HepG2 (cell line): ENCODE results near the gene INSRR. TPM values are rescaled to one million over a fixed set of nuclear protein-coding genes. Genes with fewer than 3 reads are reported as not detected.

Source experiments
- ATAC-seq: fragments of 200-7000 bp; cut with Tn5 transposase; 3 replicates; pipeline ENCODE4 v1.9.1; 2020; ENCODE audit warnings: mild to moderate bottlenecking, moderate library complexity
- BruUV-seq: library from RNA; stranded (reverse); fragments of 400-500 nt; replicated peaks from 2 replicates; lab custom pipeline; 2021; lab: Mats Ljungman, UMichigan
- CTCF ChIA-PET: fragments of 300-600 bp; formaldehyde crosslinking; extraction: SDS; loops from one replicate; lab custom pipeline; 2021; ENCODE audit warnings: low total read pairs, inconsistent platforms, low intra/inter-chr PET ratio; lab: Yijun Ruan, JAX
- POLR2A ChIA-PET: fragments of 350-600 bp; sonication (Branson Sonifier 250); formaldehyde crosslinking; loops from one replicate; lab custom pipeline; 2020; ENCODE audit warnings: antibody characterized with exemption, inconsistent platforms; lab: Yijun Ruan, JAX
- DNase-seq: peaks from one replicate; pipeline ENCODE4 v3.0.0-alpha.2; 2015; ENCODE audit warnings: low spot score
- FAIRE-seq: peaks from 3 replicates; lab custom pipeline; 2011; peaks lifted over from hg19 to GRCh38; lab: Jason Lieb, UNC
- H2AFZ ChIP-seq: one replicate; pipeline ENCODE4 v1.6.1; 2011; ENCODE audit warnings: low read length, inconsistent platforms
- H3K27ac ChIP-seq: fragments of 300-600 bp; 3 replicates; pipeline ENCODE4 v1.8.0; 2011; ENCODE audit warnings: mixed run types, mild to moderate bottlenecking, mixed read lengths, low read length, inconsistent platforms; ENCODE audit not compliant: insufficient read depth; ENCODE audit errors: extremely low read length
- H3K27me3 ChIP-seq, 2 experiments: fragments of 200-600 bp in 1 of 2; 2 replicates in 1 of 2; 3 replicates in 1 of 2; pipeline versions ENCODE4 v1.6.0 to v1.8.0; 2011; ENCODE audit warnings: low read length in 2 of 2, mild to moderate bottlenecking in 2 of 2, moderate library complexity in 2 of 2, inconsistent platforms in 1 of 2; ENCODE audit not compliant: insufficient read depth in 2 of 2, control insufficient read depth in 1 of 2
- H3K36me3 ChIP-seq, 2 experiments: fragments of 200-600 bp in 1 of 2; replicated peaks in 1 of 2; 2 replicates in 1 of 2; 3 replicates in 1 of 2; pipeline versions ENCODE4 v1.5.1 to v1.8.0; 2011; ENCODE audit warnings: low read length in 2 of 2, inconsistent platforms in 1 of 2; ENCODE audit not compliant: insufficient read depth in 2 of 2, control insufficient read depth in 1 of 2
- H3K4me1 ChIP-seq: 2 replicates; pipeline ENCODE4 v1.5.1; 2012; ENCODE audit warnings: low read length, inconsistent platforms; ENCODE audit not compliant: insufficient read depth
- H3K4me2 ChIP-seq: 2 replicates; pipeline ENCODE4 v1.6.0; 2011; ENCODE audit warnings: low read depth, low read length, inconsistent platforms
- H3K4me3 ChIP-seq, 3 experiments: fragments of 200-600 bp in 1 of 3; sonication (generic), shearing (Covaris generic) in 1 of 3; replicated peaks in 1 of 3; 2 replicates each; pipeline ENCODE4 v1.5.1; 2011 to 2016; ENCODE audit warnings: low read length in 3 of 3, inconsistent platforms in 2 of 3, low read depth in 2 of 3, mild to moderate bottlenecking in 2 of 3, control low read depth in 1 of 3, mixed read lengths in 1 of 3; ENCODE audit not compliant: insufficient read depth in 1 of 3
- H3K79me2 ChIP-seq: one replicate; pipeline ENCODE4 v1.6.1; 2011; ENCODE audit warnings: low read length, inconsistent platforms; ENCODE audit not compliant: insufficient read depth
- H3K9ac ChIP-seq: 2 replicates; pipeline ENCODE4 v1.6.0; 2011; ENCODE audit warnings: mild to moderate bottlenecking, low read depth, low read length, inconsistent platforms; ENCODE audit not compliant: insufficient read depth
- H3K9me3 ChIP-seq: 2 replicates; pipeline ENCODE4 v1.5.1; 2012; ENCODE audit warnings: mild to moderate bottlenecking, low read length
- H4K20me1 ChIP-seq: 2 replicates; pipeline ENCODE4 v1.6.0; 2011; ENCODE audit warnings: inconsistent platforms, mild to moderate bottlenecking, low read length, moderate library complexity; ENCODE audit not compliant: insufficient read depth
- AGO1 ChIP-seq: fragments of 200-400 bp; formaldehyde crosslinking; IDR thresholded peaks from 2 replicates; pipeline ENCODE4 v1.6.1; 2017; ENCODE audit warnings: mild to moderate bottlenecking, low read depth, low read length, moderate library complexity; ENCODE audit not compliant: poor library complexity, severe bottlenecking
- BRCA1 ChIP-seq: sonication (generic); formaldehyde crosslinking; IDR thresholded peaks from 2 replicates; pipeline ENCODE4 v1.4.0; 2020; ENCODE audit warnings: missing genetic modification reagents
- KDM2A ChIP-seq: sonication (generic); formaldehyde crosslinking; IDR thresholded peaks from 2 replicates; pipeline ENCODE4 v1.4.0; 2020; ENCODE audit warnings: low read depth, missing genetic modification reagents, borderline replicate concordance
- NCOR1 ChIP-seq: fragments of 200-600 bp; sonication (generic); IDR thresholded peaks from 2 replicates; pipeline ENCODE4 v1.7.0; 2017; ENCODE audit warnings: antibody characterized with exemption, low read length, borderline replicate concordance
- REXO4 ChIP-seq: sonication (generic); formaldehyde crosslinking; IDR thresholded peaks from 2 replicates; pipeline ENCODE4 v1.8.0; 2022; ENCODE audit warnings: missing genetic modification reagents, mild to moderate bottlenecking, borderline replicate concordance
- SIX1 ChIP-seq: sonication (generic); formaldehyde crosslinking; IDR thresholded peaks from 2 replicates; pipeline ENCODE4 v1.4.0; 2020; ENCODE audit warnings: missing genetic modification reagents, borderline replicate concordance
- TRIM22 ChIP-seq: fragments of 450-650 bp; IDR thresholded peaks from 2 replicates; pipeline ENCODE4 v1.6.1; 2017
- ZNF230 ChIP-seq: sonication (generic); formaldehyde crosslinking; IDR thresholded peaks from 2 replicates; pipeline ENCODE4 v1.4.0; 2020; ENCODE audit warnings: mild to moderate bottlenecking, missing genetic modification reagents
- ZNF652 ChIP-seq: IDR thresholded peaks from 2 replicates; pipeline ENCODE4 v1.6.1; 2016; ENCODE audit warnings: low read depth, borderline replicate concordance
- ZNF724P ChIP-seq: sonication (generic); formaldehyde crosslinking; IDR thresholded peaks from 2 replicates; pipeline ENCODE4 v1.8.0; 2022; ENCODE audit warnings: missing genetic modification reagents, borderline replicate concordance
- ZSCAN22 ChIP-seq: sonication (generic); formaldehyde crosslinking; IDR thresholded peaks from 2 replicates; pipeline ENCODE4 v1.4.0; 2020; ENCODE audit warnings: mild to moderate bottlenecking, missing genetic modification reagents
- WGBS: methylation state at CpG from one replicate; pipeline ENCODE4 v1.1.6; 2017; ENCODE audit warnings: low lambda C conversion rate; 5-methylcytosine and 5-hydroxymethylcytosine counted together
- in situ Hi-C: cut with HindIII; loops from 2 replicates; pipeline ENCODE4 v1.10.0; 2017; ENCODE audit warnings: low pct_unique_long_range_greater_than_20kb; ENCODE audit not compliant: extremely low pct_ligation_motif_present
- intact Hi-C: fragments of 100-400 bp; cut with micrococcal nuclease; formaldehyde crosslinking; loops from one replicate; pipeline ENCODE4 v1.10.0; 2022; ENCODE audit not compliant: unreplicated experiment
- polyA plus RNA-seq, 8 experiments: library from polyadenylated mRNA; depleted of rRNA in 3 of 8; stranded (reverse) in 7 of 8; unstranded in 1 of 8; fragments of >200 nt; fragmentation: Illumina TruSeq in 4 of 8; extraction: Trizol in 4 of 8; gene quantifications; 2 replicates each; pipeline versions ENCODE4 v1.2.1 to v1.2.3, GENCODE V29; 2011 to 2016; ENCODE audit warnings: low read depth in 4 of 8, missing spikeins in 1 of 8, mixed read lengths in 1 of 8; ENCODE audit not compliant: insufficient read depth in 1 of 8
- total RNA-seq, 5 experiments: library from RNA; depleted of rRNA; stranded (reverse); fragments of >200 nt; fragmentation: Illumina TruSeq; extraction: Trizol; gene quantifications; 2 replicates each; pipeline ENCODE4 v1.2.3, GENCODE V29; 2016; ENCODE audit warnings: low read depth in 1 of 5

INSRR gene
- total and polyA plus RNA-seq, 2 of the 13 experiments (the other 11 are each of a cell fraction or from before 2014, with no cell fraction given), result not detected

- TF ChIP-seq TRIM22 (no peak), SIX1 (no peak), BRCA1 (no peak), ZNF724P (CRISPR knock-in tag) (no peak), AGO1 (no peak), ZNF652 (CRISPR knock-in tag) (no peak), REXO4 (CRISPR knock-in tag) (no peak), NCOR1 (no peak)
Measured at GRCh38 chr1:156874572-156875340, 15.8 kb upstream of the INSRR start (continued).

- intact Hi-C loops (no loop called here), in situ Hi-C loops (no loop called here)
- Histone ChIP-seq H3K4me3 (no peak overlapping the region), H2AFZ (no peak overlapping the region), H3K36me3 (no peaks in the 10 kb centered on the region), H3K4me1 (no peaks in the 10 kb centered on the region), H3K27ac (no peak overlapping the region), H4K20me1 (no peaks in the 10 kb centered on the region), H3K79me2 (no peaks in the 10 kb centered on the region), H3K9ac (no peak overlapping the region), H3K9me3 (no peaks in the 10 kb centered on the region), H3K4me2 (no peak overlapping the region), H3K27me3 (peaks cover 17 to 76% of the 10 kb centered on the region in 2 experiments)
- no peak for ATAC-seq
- FAIRE-seq, result no peak
- no TSS peak for BruUV-seq
- DNase-seq, result no peak
- TF ChIP-seq KDM2A (CRISPR knock-in tag), result no peak
- TF ChIP-seq ZNF230, result no peak
- TF ChIP-seq ZSCAN22, result peak; percentile 84
- WGBS, result 3% methylated on average over 3 of the region's 5 CpGs
- POLR2A ChIA-PET, result no interaction called here
- CTCF ChIA-PET, result no interaction called here
Measured at GRCh38 chr1:156874142-156874541, 15.2 kb upstream of the INSRR start.
